ENCODE results near the gene NAV3.

NAV3 gene

DNA sequence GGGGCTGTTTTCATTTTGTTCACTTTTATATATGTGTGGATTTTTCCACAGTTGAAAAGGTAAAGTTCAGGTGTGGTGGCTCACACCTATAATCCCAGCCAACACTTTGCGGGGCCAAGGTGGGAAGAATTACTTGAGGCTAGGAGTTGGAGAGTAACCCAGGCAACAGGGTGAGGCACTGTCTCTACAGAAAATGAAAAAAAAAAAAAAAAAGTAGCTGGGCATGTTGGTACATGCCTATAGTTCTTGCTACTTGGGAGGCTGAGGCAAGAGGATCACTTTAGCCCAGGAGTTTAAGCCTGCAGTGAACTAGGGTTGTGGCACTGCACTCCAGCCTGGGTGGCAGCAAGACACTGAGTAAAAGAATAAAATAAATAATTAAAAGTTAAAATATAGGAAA, 326.5 kb downstream of the NAV3 start:
- H3K9me3 ChIP-seq: no peaks in the 10 kb centered on the region
- intact Hi-C loops (cut with DNase I; ENCODE audit: low total_unique reads): no loop called here
- no peaks in the 10 kb centered on the region for H3K36me3 ChIP-seq
- H3K4me3 ChIP-seq: no peak overlapping the region
- no peak for TF ChIP-seq CTCF (IDR thresholded peaks at IDR 0.05)
- DNase-seq: no peak
- no peaks in the 10 kb centered on the region for H3K27me3 ChIP-seq
- no peaks in the 10 kb centered on the region for H3K4me1 ChIP-seq
- H3K27ac ChIP-seq: no peak overlapping the region

- Histone ChIP-seq H3K9me3 (no peaks in the 10 kb centered on the region), H3K4me3 (no peak overlapping the region), H3K36me3 (no peaks in the 10 kb centered on the region), H3K27ac (no peak overlapping the region), H3K4me1 (no peaks in the 10 kb centered on the region), H3K27me3 (no peaks in the 10 kb centered on the region)
- intact Hi-C loops (cut with DNase I; ENCODE audit: low total_unique reads): no loop called here
- DNase-seq: no peak
- TF ChIP-seq CTCF (IDR thresholded peaks at IDR 0.05): no peak
Measured at GRCh38 chr12:78164154-78164553, 333.5 kb downstream of the NAV3 start.

DNA sequence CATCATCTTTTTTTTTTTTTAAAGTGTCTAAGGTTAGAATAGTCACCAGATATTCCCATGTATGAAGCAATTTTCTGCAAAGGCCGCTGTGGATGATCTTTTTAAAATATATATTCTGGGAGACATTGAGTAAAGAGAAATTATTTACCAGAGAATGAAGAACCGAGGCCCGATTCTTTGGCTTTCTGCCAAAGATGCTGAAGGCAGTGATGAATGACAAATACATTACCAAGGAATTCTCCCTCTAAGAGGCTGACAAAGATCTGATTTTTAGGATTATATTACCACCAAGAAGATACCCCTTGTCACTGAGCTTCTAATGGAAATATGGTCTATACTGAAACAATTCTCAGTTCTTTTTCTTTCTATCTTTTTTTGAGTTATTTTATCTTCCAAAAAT, 336.8 kb downstream of the NAV3 start:
- no peak for TF ChIP-seq CTCF (IDR thresholded peaks at IDR 0.05)
- H3K36me3 ChIP-seq: no peaks in the 10 kb centered on the region
- H3K4me3 ChIP-seq: no peak overlapping the region
- H3K4me1 ChIP-seq: no peaks in the 10 kb centered on the region
- intact Hi-C loops (cut with DNase I; ENCODE audit: low total_unique reads): no loop called here
- H3K27ac ChIP-seq: no peak overlapping the region
- no peak for DNase-seq
- no peaks in the 10 kb centered on the region for H3K27me3 ChIP-seq
- no peaks in the 10 kb centered on the region for H3K9me3 ChIP-seq

- no peaks in the 10 kb centered on the region for H3K36me3 ChIP-seq
- H3K4me3 ChIP-seq: no peak overlapping the region
- H3K4me1 ChIP-seq: no peaks in the 10 kb centered on the region
- intact Hi-C loops (cut with DNase I; ENCODE audit: low total_unique reads): no loop called here
- H3K9me3 ChIP-seq: no peaks in the 10 kb centered on the region
- H3K27ac ChIP-seq: no peak overlapping the region
- no peaks in the 10 kb centered on the region for H3K27me3 ChIP-seq
- DNase-seq: no peak
- no peak for TF ChIP-seq CTCF (IDR thresholded peaks at IDR 0.05)
Measured at GRCh38 chr12:78171061-78171460, 340.4 kb downstream of the NAV3 start.

DNA sequence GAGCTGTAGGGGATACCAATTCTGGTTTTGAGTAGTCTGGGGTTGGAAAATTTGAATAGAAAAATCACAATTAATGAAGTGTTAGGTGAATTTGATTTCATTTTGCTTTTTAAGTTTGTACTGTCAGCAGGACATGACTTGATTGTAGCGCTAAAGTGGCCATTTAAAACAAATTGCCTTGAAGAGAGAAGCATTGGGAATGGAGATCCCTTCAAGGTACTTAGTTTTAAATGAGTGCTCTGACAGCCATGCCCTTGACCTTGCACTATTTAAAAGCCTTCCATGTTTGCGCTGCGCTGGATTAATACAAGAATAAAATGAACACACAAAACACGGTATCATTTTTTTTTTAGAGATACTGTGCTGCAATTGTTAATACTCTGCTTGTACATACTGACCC, 345.9 kb downstream of the NAV3 start:
- Histone ChIP-seq H3K27ac (no peak overlapping the region), H3K36me3 (no peaks in the 10 kb centered on the region), H3K9me3 (no peaks in the 10 kb centered on the region), H3K4me1 (no peaks in the 10 kb centered on the region), H3K27me3 (no peaks in the 10 kb centered on the region), H3K4me3 (no peak overlapping the region)
- no peak for TF ChIP-seq CTCF (IDR thresholded peaks at IDR 0.05)
- intact Hi-C loops (cut with DNase I; ENCODE audit: low total_unique reads): no loop called here
- DNase-seq: no peak

DNA sequence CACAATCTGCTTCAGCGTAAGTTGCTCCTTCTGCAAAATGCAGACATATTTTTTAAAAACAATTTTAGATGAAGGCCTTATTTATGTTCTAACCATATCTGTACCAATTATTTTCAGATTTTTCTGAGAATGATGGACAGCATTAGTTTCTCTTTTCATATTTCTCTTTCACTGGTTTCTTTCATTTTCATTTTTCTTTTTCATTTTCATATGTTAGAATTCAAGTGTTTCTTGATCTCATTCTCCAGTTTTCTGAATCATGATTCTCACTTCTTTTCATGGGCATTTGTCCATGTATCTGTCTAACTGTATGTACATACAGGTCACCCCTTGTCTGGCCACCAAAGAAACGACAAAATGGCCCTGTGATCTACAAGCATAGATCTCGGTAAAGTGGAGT, 346.6 kb downstream of the NAV3 start:
- DNase-seq: no peak
- no peak for TF ChIP-seq CTCF (IDR thresholded peaks at IDR 0.05)
- no peaks in the 10 kb centered on the region for H3K4me1 ChIP-seq
- no peak overlapping the region for H3K27ac ChIP-seq
- H3K4me3 ChIP-seq: no peak overlapping the region
- intact Hi-C loops (cut with DNase I; ENCODE audit: low total_unique reads): no loop called here
- no peaks in the 10 kb centered on the region for H3K36me3 ChIP-seq
- no peaks in the 10 kb centered on the region for H3K9me3 ChIP-seq
- H3K27me3 ChIP-seq: no peaks in the 10 kb centered on the region
